ENCODE data around the gene PDE4D.

- TF ChIP-seq, protein P1, sequence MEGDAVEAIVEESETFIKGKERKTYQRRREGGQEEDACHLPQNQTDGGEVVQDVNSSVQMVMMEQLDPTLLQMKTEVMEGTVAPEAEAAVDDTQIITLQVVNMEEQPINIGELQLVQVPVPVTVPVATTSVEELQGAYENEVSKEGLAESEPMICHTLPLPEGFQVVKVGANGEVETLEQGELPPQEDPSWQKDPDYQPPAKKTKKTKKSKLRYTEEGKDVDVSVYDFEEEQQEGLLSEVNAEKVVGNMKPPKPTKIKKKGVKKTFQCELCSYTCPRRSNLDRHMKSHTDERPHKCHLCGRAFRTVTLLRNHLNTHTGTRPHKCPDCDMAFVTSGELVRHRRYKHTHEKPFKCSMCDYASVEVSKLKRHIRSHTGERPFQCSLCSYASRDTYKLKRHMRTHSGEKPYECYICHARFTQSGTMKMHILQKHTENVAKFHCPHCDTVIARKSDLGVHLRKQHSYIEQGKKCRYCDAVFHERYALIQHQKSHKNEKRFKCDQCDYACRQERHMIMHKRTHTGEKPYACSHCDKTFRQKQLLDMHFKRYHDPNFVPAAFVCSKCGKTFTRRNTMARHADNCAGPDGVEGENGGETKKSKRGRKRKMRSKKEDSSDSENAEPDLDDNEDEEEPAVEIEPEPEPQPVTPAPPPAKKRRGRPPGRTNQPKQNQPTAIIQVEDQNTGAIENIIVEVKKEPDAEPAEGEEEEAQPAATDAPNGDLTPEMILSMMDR (IDR thresholded peaks at IDR 0.05) = no peak
- no peak for TF ChIP-seq REST (IDR thresholded peaks at IDR 0.05; ENCODE audit: insufficient read depth in 1 of 2, low read depth in 2 of 2, low read length in 1 of 2)
- TF ChIP-seq POLR2AphosphoS5 (IDR thresholded peaks at IDR 0.05; ENCODE audit: low read depth, low read length) = no peak
Observed at GRCh38 chr5:59069438-59070079, 824.0 kb downstream of the PDE4D start.
